Activated CD4-positive, alpha-beta T cell treated with anti-CD3 and anti-CD28 coated beads, Interleukin-2, amount 50 U/mL, for 1 hour (primary cell): ENCODE results near the gene PHLDB1.
"Not testable (repeated sequence)": the region's sequence is repeated elsewhere in the genome, so short reads cannot be mapped to it uniquely, and the experiment has no call there.

ENCODE experiments used
- DNase-seq: peaks from one replicate; pipeline ENCODE4 v3.0.0-alpha.2; 2020

The PHLDB1 gene

GRCh38 chr11:118606157-118606843 lies 1.1 kb upstream of the PHLDB1 start:
- DNase-seq, result no peak

DNA sequence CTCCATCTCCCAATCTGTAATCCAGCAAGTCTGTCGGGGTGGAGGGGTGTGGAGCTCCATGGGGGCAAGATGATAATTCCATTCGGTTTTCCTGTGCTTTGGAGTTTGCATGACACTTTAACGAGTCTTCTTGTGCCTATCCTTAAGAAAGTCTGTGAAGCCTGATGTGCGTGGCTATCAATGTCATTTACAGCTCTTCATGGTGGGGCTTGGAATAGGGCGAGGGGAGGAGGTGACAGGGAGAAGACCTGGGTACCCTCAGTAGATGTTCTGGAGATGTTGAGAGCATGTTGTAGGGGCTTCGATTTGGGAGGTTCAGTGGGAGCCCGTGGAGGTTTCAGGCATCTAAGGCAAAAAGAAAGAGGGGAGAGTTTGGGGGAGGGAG lies 579 bp upstream of the PHLDB1 start:
- no peak for DNase-seq

DNA sequence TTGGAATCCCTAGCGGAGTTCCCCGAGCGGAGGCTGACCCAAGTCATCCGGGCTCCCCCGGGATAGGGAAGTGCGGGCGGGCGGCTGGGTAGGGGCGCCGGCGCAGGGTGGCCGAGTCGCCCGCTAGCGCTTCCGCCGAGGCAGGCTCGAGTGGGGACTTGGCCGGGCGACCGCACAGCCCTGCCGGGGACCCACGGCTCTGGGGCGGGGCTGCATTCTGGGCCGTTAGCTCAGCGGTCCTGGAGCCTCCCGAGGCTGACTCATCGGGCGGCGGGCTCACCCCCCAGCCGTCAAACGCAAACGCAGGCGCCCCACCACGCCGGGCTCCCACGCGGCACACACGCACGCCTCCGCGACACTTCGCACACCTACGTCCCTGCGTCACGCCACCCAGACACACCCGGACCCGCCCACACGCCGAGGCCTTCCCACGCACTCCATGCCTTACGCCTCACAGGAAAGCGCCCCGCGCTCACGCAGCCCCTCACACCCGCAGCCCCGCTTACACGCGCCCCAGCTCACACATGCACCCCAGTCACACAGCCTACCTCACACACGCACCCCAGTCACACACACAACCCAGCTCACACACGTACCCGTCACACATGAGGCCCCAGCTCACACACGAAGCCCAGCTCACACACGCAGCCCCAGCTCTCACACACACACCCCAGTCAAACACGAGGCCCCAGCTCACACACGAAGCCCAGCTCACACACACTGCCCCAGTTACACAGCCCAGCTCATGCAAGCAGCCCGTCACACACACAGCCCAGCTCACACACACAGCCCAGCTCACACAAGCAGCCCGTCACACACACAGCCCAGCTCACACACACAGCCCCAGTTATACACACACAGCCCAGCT lies 1.2 kb downstream of the PHLDB1 start:
- peak; percentile 89 for DNase-seq

- peak; percentile 20 for DNase-seq
These were observed 2.2 kb downstream of the PHLDB1 start for GRCh38 chr11:118609380-118610224.

- DNase-seq, result no peak
These were observed 2.9 kb downstream of the PHLDB1 start for GRCh38 chr11:118610225-118610772.

- peak; percentile 87 for DNase-seq
These were observed 3.5 kb downstream of the PHLDB1 start for GRCh38 chr11:118610773-118611432.

- DNase-seq, result not testable (repeated sequence)
These were observed 4.0 kb downstream of the PHLDB1 start for GRCh38 chr11:118611433-118611795.

- no peak for DNase-seq
These were observed 5.0 kb downstream of the PHLDB1 start for GRCh38 chr11:118612378-118612777.

- no peak for DNase-seq
These were observed 7.1 kb downstream of the PHLDB1 start for GRCh38 chr11:118614511-118614910.

- DNase-seq, result no peak
These were observed 8.0 kb downstream of the PHLDB1 start for GRCh38 chr11:118615282-118615975.

- DNase-seq, result no peak
These were observed 8.6 kb downstream of the PHLDB1 start for GRCh38 chr11:118615976-118616371.

- no peak for DNase-seq
These were observed 10.9 kb downstream of the PHLDB1 start for GRCh38 chr11:118618115-118618990.

DNA sequence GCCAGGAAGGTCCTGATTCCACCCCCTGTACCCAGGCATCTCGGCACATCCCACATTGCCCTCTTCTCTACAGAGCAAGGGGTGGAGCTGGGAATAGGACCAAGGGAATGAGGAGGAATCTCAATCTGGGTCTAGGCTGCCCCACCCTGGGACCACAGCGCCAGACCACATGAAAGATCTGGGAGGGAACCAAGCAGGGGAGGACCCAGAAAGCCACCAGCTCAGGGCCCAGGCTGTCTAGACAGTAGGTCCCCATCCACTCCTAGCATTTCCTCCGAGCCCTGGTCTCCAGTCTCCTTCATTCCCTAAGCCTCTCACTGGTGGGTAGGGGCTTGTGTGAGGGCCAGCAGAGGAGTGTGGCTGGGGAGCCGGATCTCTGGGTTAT lies 11.6 kb downstream of the PHLDB1 start:
- no peak for DNase-seq

DNA sequence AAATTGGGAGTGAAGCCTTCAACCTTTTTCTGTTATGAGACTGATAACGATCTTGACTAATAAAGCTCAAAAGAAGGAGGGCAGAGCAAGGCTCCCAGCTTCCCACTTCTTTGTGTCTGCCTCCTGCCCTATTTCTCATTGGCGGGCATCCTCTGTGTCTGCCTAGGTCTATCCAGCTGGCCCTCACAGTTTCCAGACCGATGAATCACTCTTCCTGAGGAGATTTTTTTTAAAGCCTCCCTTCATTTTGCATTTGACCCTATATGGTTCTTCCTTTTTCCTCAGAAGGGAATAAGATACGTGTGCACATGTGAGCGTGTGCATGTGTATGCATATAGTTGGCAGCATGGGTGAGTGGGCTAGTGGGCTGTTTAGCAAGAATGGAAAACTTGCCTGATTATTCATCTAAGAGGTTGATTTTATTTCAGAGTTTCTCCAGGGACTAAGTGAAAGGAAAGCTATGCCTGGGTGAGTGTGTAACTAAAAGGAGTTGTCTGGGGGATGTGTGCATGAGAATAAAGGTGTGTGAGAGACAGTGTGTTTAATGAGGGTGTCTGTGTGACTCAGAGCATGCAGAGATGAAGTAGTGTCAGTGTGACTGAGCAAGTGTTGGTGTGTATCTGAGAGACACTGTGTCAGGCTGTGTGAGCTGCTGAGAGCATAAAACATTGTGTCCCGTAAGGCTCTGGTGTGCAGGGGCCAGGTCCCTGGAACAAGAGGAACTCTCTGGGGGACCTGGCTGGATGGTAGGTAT lies 12.2 kb downstream of the PHLDB1 start:
- no peak for DNase-seq

DNA sequence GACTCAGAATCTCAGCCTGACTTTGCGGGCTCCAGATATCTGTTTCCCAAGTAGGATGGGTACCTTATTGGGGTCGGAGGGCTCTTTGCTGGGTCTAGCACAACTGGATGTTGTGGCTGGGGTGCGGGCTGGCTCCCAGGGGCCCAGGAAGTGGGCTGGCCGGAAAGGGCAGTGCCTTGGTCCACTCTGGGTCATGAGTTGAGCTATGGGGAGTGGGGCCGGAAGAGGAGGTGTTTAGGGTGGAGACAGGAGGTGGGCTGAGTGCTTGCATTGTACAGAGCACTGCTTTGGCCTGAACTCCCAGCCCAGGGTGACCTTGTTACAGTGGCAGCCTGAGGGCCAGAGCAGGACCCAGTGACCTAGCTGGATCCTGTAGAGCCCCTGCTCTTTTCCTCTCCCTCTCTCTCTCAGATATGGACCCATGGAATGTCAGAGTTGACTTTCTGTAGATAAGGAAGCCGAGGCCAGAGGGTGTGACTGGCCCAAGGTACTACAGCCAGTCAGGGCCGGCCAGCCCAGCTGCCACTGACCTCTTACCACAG lies 13.2 kb downstream of the PHLDB1 start:
- no peak for DNase-seq

DNA sequence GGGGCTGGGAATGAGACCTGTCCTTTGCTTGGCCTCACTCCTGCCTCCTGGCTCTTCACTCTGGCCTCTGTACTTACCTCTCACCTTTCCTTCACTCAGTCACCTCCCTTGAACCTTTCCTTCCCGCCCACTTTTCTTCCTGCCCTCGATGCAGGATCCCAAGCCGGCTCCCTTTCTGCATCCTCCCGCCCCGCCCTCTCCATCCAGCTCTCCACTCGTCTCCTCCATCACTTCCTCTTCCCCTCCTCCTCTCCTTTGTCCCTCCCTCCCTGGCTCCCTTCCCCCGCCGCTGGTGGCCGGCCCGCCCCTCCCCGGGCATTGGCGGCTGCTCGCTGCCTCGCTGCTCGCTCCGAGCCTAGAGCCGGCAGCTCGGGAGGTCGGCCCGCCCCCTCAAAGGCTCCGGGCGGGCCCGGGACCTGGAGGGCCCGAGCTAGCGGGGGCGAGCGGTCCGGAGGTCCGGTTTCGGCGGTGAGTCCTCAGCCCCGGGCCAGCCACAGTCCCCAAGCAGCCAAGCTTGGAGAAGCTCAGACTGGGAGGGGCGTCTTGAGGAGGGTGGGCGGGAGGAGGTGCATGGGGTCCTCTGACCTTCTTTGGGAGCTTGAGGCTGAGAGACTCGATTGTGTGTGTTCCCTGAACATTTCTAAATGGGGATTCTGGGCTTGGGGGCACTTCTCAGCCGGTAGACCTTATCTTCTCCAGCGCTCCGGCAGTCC lies 13.8 kb downstream of the PHLDB1 start:
- DNase-seq, result no peak

DNA sequence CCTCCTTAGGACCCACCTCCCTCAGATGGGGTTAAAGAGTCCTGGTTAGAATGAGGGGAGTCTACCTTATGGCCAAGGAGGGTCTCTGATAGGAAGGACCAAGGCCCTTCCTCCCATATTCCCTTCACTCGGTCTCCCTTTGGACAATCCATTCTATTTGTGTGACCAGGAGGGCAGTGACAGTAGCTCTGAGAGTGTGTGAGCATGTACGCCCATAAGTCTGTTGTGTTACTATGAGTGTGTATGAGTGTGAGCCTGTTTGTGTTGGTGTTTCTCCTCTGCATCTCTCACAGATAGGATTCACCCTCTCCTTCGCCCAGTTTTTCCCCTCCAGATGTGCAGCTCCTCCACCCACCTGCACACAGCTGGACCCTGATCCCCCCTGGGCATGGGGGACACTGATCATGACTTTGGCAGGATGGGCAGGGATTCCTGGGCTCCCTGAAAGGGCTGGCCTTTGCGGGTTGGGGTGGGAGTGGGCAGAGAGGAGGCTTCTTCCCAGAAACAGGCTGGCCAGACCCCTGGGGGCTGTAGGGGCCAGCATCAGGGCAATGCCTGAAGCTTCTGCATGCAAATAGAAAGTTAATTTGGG lies 14.5 kb downstream of the PHLDB1 start:
- no peak for DNase-seq

DNA sequence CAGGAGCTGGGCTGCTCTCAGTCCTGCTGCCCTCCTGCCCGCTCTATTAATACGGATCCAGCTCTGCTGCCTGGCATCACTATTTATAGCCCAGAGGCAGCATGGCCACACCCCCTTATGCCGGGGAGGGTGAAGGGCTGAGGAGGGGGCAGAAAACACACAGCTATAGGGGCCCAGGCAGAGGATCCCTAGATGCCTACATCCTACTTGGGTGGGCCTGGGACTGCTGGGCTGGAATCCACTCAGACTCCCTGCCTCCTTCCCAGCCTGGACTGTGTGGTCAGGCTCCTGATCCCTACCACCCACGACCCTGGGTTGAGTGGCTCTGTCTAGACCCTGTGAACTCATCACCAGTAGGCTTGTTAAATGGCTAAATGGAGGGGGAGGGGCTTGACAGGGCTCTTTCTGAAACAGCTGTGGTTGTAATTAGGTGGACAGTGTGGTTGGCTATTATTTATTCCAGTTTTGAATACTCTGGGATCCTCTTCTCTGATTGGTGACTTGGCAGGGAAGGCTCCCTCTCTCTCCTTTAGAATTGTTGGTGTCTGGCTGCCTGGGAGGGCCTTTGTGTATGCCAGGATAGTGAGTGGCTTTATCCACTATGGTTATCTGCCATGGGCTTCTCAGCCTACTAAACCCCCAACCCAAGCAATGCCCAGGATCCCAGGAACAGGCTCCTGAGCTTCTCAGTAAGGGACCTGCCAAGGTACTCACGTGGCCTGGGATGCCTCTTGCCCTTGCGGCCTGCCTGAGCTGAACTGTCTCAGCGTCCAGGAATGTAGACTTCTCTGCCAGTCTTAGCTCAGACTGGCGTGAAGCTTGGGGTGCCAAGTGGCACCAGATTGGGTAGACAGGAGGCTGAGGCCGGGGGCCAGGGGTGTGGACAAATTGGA lies 15.2 kb downstream of the PHLDB1 start:
- no peak for DNase-seq
